Activated CD4-positive, alpha-beta memory T cell treated with anti-CD3 and anti-CD28 coated beads, Interleukin-2, amount 10 ng/mL, durations not matched to agents 7 days and 5 days (primary cell): ENCODE results near the gene RRAGC. TPM values are rescaled to one million over a fixed set of nuclear protein-coding genes. Genes with fewer than 3 reads are reported as not detected.
A peak's percentile ranks its signal among the peaks of the same experiment; 100 is the strongest.
"Not testable (repeated sequence)": the region's sequence is repeated elsewhere in the genome, so short reads cannot be mapped to it uniquely, and the experiment has no call there.

Source experiments
- CTCF ChIA-PET: fragments of 350-600 bp; sonication (Branson Sonifier 250); formaldehyde crosslinking; loops from one replicate; lab custom pipeline; 2021; ENCODE audit warnings: antibody characterized with exemption, inconsistent platforms; lab: Charles Lee
- POLR2A ChIA-PET: fragments of 350-600 bp; sonication (Branson Sonifier 250); formaldehyde crosslinking; loops from one replicate; lab custom pipeline; 2021; ENCODE audit warnings: antibody characterized with exemption; lab: Charles Lee
- DNase-seq: peaks from one replicate; pipeline ENCODE4 v3.0.0-alpha.2; 2020
- H3K27ac Mint-ChIP-seq: one replicate; pipeline ENCODE4 v1.8.0; 2021; ENCODE audit warnings: mild to moderate bottlenecking, mixed read lengths
- H3K27me3 Mint-ChIP-seq: one replicate; pipeline ENCODE4 v1.8.0; 2021; ENCODE audit warnings: mixed read lengths
- H3K36me3 Mint-ChIP-seq: one replicate; pipeline ENCODE4 v1.8.0; 2021; ENCODE audit warnings: low read depth, mixed read lengths
- H3K4me1 Mint-ChIP-seq: one replicate; pipeline ENCODE4 v1.8.0; 2021; ENCODE audit warnings: mixed read lengths
- H3K4me3 Mint-ChIP-seq: one replicate; pipeline ENCODE4 v1.8.0; 2021; ENCODE audit warnings: mild to moderate bottlenecking, mixed read lengths
- H3K9me3 Mint-ChIP-seq: one replicate; pipeline ENCODE4 v1.8.0; 2021; ENCODE audit warnings: mixed read lengths
- total RNA-seq, 2 experiments: library from RNA; stranded (reverse); gene quantifications; one replicate each; pipeline ENCODE4 v1.2.3, GENCODE V29; 2021

RRAGC gene
- total RNA-seq, 2 experiments from 2014 or later: 20.6 to 21.0 TPM

GRCh38 chr1:38820860-38821259, 38.7 kb downstream of the RRAGC start:
- H3K36me3 Mint-ChIP-seq: no peaks in the 10 kb centered on the region
- H3K27me3 Mint-ChIP-seq: peaks cover 67% of the 10 kb centered on the region
- ChIA-PET POLR2A (no interaction called here), CTCF (interaction anchor here (1.1 kb wide), 1 partner anchor 212 kb away, joined by 3 read pairs; no protein-coding TSS in a partner anchor)
- no peak overlapping the region for H3K27ac Mint-ChIP-seq
- DNase-seq: no peak
- H3K4me1 Mint-ChIP-seq: peaks cover 6% of the 10 kb centered on the region
- no peak overlapping the region for H3K4me3 Mint-ChIP-seq
- H3K9me3 Mint-ChIP-seq: no peaks in the 10 kb centered on the region

- DNase-seq: no peak
- H3K36me3 Mint-ChIP-seq: no peaks in the 10 kb centered on the region
- ChIA-PET POLR2A (interaction anchor here (1.0 kb wide), 1 partner anchor 158 kb away, joined by 3 read pairs; no protein-coding TSS in a partner anchor), CTCF (interaction anchor here (1.0 to 2.5 kb wide), 5 partner anchors 8 to 273 kb away, joined by 3 to 16 read pairs (median 4); no protein-coding TSS in a partner anchor)
- H3K27me3 Mint-ChIP-seq: peaks cover 67% of the 10 kb centered on the region
- H3K4me1 Mint-ChIP-seq: peaks cover 8% of the 10 kb centered on the region
- H3K9me3 Mint-ChIP-seq: no peaks in the 10 kb centered on the region
- no peak overlapping the region for H3K4me3 Mint-ChIP-seq
- no peak overlapping the region for H3K27ac Mint-ChIP-seq
Measured at GRCh38 chr1:38819516-38819915, 40.1 kb downstream of the RRAGC start.

DNA sequence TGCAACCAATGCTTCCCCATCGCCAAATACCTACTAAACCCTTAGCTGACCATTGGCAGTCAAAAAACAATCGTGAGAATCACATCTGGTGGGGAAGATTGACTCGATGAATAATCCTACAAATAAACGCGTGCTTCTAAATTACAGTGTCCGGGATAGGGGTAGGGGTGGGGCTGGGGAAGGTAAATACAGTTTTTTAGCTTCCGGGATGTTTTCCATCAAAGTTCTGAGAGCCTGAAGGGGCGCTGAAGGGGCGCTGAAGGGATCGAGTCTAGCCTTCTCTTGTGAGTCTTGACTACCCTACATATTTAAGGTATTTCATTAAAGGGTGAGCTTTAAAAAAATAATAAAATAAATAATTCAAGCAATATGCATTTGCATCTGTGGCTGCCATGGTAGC, 40.5 kb downstream of the RRAGC start:
- CTCF ChIA-PET: interaction anchor here (1.0 to 2.5 kb wide), 4 partner anchors 8 to 273 kb away, joined by 3 to 16 read pairs (median 5); no protein-coding TSS in a partner anchor
- peaks cover 70% of the 10 kb centered on the region for H3K27me3 Mint-ChIP-seq
- H3K4me3 Mint-ChIP-seq: no peak overlapping the region
- no peaks in the 10 kb centered on the region for H3K9me3 Mint-ChIP-seq
- H3K4me1 Mint-ChIP-seq: peaks cover 8% of the 10 kb centered on the region
- no peak overlapping the region for H3K27ac Mint-ChIP-seq
- DNase-seq: no peak
- H3K36me3 Mint-ChIP-seq: no peaks in the 10 kb centered on the region
- POLR2A ChIA-PET: interaction anchor here (1.0 kb wide), 1 partner anchor 159 kb away, joined by 3 read pairs; no protein-coding TSS in a partner anchor

GRCh38 chr1:38818175-38818976, 41.2 kb downstream of the RRAGC start:
- Mint-ChIP-seq H3K36me3 (no peaks in the 10 kb centered on the region), H3K9me3 (no peaks in the 10 kb centered on the region), H3K4me3 (no peak overlapping the region), H3K4me1 (peaks cover 8% of the 10 kb centered on the region), H3K27me3 (peaks cover 76% of the 10 kb centered on the region), H3K27ac (no peak overlapping the region)
- peak; percentile 34 for DNase-seq
- POLR2A ChIA-PET: interaction anchor here (1.0 kb wide), 1 partner anchor 159 kb away, joined by 3 read pairs; no protein-coding TSS in a partner anchor
- CTCF ChIA-PET: interaction anchor here (0.6 to 2.5 kb wide), 4 partner anchors 9 to 902 kb away, joined by 3 to 16 read pairs (median 5); no protein-coding TSS in a partner anchor

DNA sequence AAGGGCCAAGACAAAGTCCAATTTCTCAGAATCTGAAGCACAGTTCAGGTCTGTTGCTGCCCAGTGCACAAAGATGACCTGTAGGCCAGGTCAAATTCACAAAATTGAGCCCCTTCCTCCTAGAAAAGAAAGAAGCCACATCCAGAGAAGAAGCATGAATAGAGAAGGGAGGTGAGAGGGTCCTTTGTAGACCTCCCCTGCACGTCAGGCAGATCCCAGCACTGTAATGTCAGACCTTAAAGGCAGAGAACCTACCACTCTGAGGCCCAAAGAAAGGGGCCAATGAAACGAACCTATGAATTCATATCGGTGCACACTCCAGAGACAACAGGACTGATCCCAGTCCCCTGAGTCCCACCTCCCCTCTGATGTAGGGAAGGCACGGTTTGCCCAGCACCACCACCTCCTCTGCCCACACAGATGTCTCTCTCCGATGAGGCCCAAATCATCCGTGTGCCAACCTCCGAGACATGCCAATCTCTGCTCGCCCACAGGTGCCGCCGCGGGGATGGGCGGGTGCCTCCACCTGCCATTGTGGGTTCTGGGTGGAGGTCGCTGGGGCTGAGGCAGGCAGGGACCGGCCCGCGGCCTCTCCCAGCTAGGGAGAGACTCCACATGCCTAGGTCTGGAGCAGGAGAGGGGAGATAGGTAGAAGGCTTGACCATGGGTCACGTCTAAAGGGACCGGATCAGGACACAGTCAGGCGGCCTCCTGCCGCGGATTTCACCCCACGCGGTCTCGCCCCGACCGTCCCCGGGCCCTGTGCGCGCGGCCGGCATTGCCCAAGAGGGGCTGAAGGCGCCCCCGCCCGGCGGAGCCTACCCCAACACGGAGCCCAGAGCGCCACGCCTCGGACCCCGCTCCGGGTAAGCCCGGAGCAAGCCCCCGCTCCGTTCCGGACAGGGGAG, 42.1 kb downstream of the RRAGC start:
- Mint-ChIP-seq H3K27me3 (peaks cover 83% of the 10 kb centered on the region), H3K4me3 (no peak overlapping the region), H3K9me3 (no peaks in the 10 kb centered on the region), H3K4me1 (peaks cover 8% of the 10 kb centered on the region), H3K27ac (no peak overlapping the region), H3K36me3 (no peaks in the 10 kb centered on the region)
- DNase-seq: no peak
- POLR2A ChIA-PET: no interaction called here
- CTCF ChIA-PET: interaction anchor here (2.5 kb wide), 1 partner anchor 18 kb away, joined by 16 read pairs; no protein-coding TSS in a partner anchor

DNA sequence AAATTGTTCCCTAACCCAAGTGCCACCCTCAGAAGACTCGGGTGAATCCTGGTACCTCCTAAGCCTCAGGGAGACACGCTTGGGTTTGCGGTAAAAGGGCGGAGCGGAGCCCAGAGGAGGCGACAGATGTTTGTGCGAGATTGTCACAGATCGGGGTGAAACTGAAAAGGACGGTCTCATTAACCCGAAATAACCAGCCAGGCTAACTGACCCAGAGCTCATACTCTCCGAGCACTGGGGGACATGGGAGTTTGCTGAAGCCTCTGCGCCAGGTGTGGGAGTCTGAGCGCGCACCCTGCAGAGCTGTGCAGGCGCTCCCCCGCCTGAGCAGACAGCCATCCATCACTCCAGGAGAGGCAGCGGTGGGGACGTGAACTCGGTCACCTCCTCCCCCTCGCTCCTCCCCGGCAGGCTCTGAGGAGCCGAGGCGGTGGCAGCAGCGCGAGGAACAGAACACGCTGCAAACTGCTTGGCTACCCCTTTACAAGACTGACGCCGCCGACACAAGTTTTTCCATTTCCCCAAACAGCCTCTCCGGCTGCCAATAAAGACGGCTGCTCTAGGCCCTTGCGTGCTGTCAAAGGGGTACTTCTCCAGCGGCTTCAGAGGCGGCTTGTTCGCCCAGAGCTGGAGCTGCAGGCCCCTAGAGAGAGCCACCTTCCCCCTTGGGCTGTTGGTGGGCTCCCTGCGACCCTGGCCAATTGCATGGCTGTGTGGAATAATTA, 43.5 kb downstream of the RRAGC start:
- peaks cover 8% of the 10 kb centered on the region for H3K4me1 Mint-ChIP-seq
- H3K9me3 Mint-ChIP-seq: no peaks in the 10 kb centered on the region
- peaks cover 77% of the 10 kb centered on the region for H3K27me3 Mint-ChIP-seq
- DNase-seq: no peak
- ChIA-PET POLR2A (no interaction called here), CTCF (no interaction called here)
- H3K36me3 Mint-ChIP-seq: no peaks in the 10 kb centered on the region
- no peak overlapping the region for H3K4me3 Mint-ChIP-seq
- no peak overlapping the region for H3K27ac Mint-ChIP-seq

DNA sequence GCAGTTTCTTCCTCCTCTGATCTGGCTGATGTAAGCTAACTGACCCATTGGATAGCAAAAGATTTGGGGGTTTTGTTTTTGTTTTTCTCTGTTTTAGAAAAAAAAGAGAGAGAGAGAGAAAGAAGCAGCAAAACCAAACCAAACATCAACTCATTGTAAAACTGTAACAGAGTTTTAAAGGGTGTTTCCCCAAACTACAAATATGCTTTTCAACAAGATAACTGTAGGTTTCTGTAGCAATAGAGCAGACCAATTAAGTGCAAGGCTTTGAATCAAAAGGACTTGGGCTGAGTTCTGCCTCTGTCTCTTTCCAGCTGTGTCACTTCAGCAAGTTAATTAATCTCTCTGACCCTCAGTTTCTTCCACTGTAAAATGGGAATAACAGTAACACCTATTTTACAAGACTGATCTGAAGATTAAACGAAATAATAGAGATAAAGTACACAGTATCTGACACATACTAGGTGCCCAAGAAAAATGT, 44.5 kb downstream of the RRAGC start:
- CTCF ChIA-PET: interaction anchor here (0.6 kb wide), 1 partner anchor 205 kb away, joined by 3 read pairs; no protein-coding TSS in a partner anchor
- Mint-ChIP-seq H3K27ac (no peak overlapping the region), H3K27me3 (peaks cover 76% of the 10 kb centered on the region), H3K4me1 (peaks cover 8% of the 10 kb centered on the region), H3K9me3 (no peaks in the 10 kb centered on the region), H3K36me3 (no peaks in the 10 kb centered on the region), H3K4me3 (no peak overlapping the region)
- DNase-seq: no peak
- POLR2A ChIA-PET: no interaction called here

- H3K27ac Mint-ChIP-seq: no peak overlapping the region
- H3K4me3 Mint-ChIP-seq: no peak overlapping the region
- DNase-seq: no peak
- CTCF ChIA-PET: interaction anchor here (0.6 kb wide), 1 partner anchor 204 kb away, joined by 3 read pairs; no protein-coding TSS in a partner anchor
- peaks cover 72% of the 10 kb centered on the region for H3K27me3 Mint-ChIP-seq
- peaks cover 8% of the 10 kb centered on the region for H3K4me1 Mint-ChIP-seq
- no peaks in the 10 kb centered on the region for H3K36me3 Mint-ChIP-seq
- POLR2A ChIA-PET: no interaction called here
- H3K9me3 Mint-ChIP-seq: no peaks in the 10 kb centered on the region
Measured at GRCh38 chr1:38814444-38814983, 45.1 kb downstream of the RRAGC start.

DNA sequence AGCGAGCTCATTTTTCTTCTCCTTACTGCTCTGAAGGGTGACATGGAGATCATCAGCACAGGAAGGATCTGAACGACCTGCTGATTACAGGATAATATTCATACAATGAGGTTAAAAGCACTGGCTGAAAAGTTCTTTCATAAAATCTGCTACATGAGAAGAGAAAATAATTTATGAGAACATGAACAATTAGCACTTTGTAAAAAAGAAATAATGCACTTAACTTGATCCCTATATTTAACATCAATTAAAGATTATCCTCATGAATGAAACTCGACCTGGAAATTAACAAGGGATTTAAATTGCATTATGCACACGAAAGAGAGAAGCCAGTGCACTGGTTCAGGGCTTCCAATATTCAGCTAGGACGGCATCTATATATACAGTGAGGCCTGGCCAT, 46.6 kb downstream of the RRAGC start:
- ChIA-PET CTCF (interaction anchor here (1.6 kb wide), 1 partner anchor 22 kb away, joined by 6 read pairs; no protein-coding TSS in a partner anchor), POLR2A (no interaction called here)
- Mint-ChIP-seq H3K36me3 (no peaks in the 10 kb centered on the region), H3K4me3 (no peak overlapping the region), H3K27me3 (peaks cover 74% of the 10 kb centered on the region), H3K4me1 (peaks cover 8% of the 10 kb centered on the region), H3K27ac (no peak overlapping the region), H3K9me3 (no peaks in the 10 kb centered on the region)
- no peak for DNase-seq

DNA sequence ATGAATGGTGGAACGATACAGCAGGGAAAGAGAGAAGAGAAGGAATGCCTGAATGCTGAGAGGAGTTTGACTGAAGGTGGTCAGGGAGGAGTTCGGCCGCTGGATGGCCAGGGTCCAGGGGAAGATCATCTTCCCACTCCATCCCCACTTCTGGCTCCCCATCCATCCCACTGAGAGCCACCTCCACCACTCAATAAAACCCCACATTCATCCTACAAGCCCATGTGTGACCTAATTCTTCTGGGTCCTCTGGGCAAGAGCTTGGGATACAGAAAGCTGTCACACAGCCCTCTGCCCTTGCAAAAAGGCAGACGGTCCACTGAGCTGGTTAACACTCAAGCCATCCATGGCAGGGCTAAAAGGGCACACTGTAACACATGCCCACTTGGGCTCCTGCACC, 48.1 kb downstream of the RRAGC start:
- peaks cover 74% of the 10 kb centered on the region for H3K27me3 Mint-ChIP-seq
- H3K9me3 Mint-ChIP-seq, H3K27ac Mint-ChIP-seq, POLR2A ChIA-PET, H3K4me1 Mint-ChIP-seq, DNase-seq, H3K4me3 Mint-ChIP-seq, H3K36me3 Mint-ChIP-seq: not testable (repeated sequence)
- CTCF ChIA-PET: interaction anchor here (0.5 kb wide), 1 partner anchor 13 kb away, joined by 4 read pairs; no protein-coding TSS in a partner anchor

GRCh38 chr1:38806090-38806489, 53.5 kb downstream of the RRAGC start:
- Mint-ChIP-seq H3K27ac (no peak overlapping the region), H3K4me3 (no peak overlapping the region), H3K9me3 (no peaks in the 10 kb centered on the region), H3K27me3 (peaks cover 70% of the 10 kb centered on the region), H3K4me1 (peaks cover 4% of the 10 kb centered on the region), H3K36me3 (no peaks in the 10 kb centered on the region)
- no peak for DNase-seq
- POLR2A ChIA-PET: no interaction called here
- CTCF ChIA-PET: no interaction called here

- Mint-ChIP-seq H3K4me1 (peaks cover 4% of the 10 kb centered on the region), H3K4me3 (no peak overlapping the region), H3K9me3 (no peaks in the 10 kb centered on the region), H3K27ac (no peak overlapping the region), H3K27me3 (peaks cover 61% of the 10 kb centered on the region), H3K36me3 (no peaks in the 10 kb centered on the region)
- DNase-seq: no peak
- ChIA-PET POLR2A (no interaction called here), CTCF (no interaction called here)
Measured at GRCh38 chr1:38805036-38805435, 54.5 kb downstream of the RRAGC start.
